ENCODE data around the gene WNT9A.

Gene WNT9A

DNA sequence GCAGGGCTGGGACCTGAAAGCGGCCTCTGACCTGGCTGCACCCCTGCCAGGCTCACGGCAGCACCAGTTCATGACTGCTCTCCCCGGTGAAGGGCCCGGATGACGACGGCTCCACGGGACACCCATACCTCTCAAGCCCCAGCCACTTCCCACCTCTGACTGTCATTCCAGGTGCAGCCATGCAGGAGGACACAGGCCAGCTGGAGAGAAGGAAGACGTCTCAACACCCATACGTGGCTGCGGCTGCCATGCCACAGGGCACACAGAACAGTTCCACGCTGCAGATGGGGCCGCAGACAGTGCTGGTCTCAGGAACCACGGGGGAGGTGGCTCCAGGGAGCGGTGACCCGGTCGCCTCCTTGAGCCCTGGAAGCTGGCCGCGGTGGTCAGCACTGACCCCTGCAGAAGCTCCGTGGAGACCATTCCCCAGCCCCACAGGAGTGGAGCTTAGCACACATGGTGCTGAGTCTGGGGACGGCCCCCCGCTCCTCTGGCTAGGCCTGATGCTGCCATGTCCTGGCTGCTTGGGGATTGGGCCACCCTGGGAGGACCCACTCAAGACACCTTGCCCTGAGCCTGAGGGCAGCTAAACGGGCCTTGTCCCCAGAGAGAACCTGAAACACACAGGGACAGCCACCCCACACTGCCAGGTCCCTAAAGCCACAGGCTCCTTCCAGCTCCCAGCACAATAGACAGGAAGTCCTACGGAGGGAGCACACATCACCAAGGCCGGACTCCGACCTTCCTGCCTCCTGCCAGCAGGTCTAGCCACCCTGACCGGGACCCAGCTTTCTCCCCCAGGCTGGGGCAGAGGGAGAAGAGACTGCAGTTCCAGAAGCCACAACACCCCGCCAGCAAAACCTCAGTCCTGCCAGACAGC, 8.6 kb downstream of the WNT9A start:
- DNase-seq (ENCODE audit: low spot score): no peak
- TF ChIP-seq, protein P1, sequence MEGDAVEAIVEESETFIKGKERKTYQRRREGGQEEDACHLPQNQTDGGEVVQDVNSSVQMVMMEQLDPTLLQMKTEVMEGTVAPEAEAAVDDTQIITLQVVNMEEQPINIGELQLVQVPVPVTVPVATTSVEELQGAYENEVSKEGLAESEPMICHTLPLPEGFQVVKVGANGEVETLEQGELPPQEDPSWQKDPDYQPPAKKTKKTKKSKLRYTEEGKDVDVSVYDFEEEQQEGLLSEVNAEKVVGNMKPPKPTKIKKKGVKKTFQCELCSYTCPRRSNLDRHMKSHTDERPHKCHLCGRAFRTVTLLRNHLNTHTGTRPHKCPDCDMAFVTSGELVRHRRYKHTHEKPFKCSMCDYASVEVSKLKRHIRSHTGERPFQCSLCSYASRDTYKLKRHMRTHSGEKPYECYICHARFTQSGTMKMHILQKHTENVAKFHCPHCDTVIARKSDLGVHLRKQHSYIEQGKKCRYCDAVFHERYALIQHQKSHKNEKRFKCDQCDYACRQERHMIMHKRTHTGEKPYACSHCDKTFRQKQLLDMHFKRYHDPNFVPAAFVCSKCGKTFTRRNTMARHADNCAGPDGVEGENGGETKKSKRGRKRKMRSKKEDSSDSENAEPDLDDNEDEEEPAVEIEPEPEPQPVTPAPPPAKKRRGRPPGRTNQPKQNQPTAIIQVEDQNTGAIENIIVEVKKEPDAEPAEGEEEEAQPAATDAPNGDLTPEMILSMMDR (IDR thresholded peaks at IDR 0.05; ENCODE audit: extremely low read depth, missing control alignments): no peak

DNA sequence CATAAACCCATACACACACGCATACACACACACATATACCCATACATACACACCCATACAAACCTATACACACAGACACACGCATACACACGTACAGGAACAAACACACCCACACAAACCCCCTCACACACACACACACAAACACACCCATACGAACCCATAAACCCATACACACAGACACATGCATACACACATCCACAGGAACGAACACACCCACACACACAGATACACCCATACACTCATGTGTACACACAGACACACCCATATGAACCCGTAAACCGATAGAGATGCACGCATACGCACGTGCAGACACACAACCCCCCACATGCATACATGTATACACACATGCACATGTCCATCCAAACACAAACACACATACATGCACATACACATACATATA, 9.5 kb downstream of the WNT9A start:
- no peak for DNase-seq (ENCODE audit: low spot score)
- TF ChIP-seq, protein P1 (IDR thresholded peaks at IDR 0.05; ENCODE audit: extremely low read depth, missing control alignments): no peak

DNA sequence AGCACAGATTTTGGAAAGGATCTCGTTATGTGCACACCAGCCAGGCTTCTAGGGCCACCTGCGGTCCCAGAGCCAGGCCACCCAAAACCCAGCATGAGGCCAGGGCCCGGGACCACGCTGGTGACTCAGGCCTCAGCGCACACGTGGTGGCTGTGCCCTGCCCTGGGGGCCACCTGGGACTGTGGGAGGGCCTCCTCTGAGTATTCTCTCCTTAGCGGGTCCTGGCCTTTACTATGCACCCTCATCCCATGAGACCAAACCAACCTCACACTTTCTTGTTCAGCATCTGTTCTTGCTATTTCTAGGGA, 9.9 kb downstream of the WNT9A start:
- TF ChIP-seq, protein P1 (IDR thresholded peaks at IDR 0.05; ENCODE audit: extremely low read depth, missing control alignments): no peak
- no peak for DNase-seq (ENCODE audit: low spot score)

DNA sequence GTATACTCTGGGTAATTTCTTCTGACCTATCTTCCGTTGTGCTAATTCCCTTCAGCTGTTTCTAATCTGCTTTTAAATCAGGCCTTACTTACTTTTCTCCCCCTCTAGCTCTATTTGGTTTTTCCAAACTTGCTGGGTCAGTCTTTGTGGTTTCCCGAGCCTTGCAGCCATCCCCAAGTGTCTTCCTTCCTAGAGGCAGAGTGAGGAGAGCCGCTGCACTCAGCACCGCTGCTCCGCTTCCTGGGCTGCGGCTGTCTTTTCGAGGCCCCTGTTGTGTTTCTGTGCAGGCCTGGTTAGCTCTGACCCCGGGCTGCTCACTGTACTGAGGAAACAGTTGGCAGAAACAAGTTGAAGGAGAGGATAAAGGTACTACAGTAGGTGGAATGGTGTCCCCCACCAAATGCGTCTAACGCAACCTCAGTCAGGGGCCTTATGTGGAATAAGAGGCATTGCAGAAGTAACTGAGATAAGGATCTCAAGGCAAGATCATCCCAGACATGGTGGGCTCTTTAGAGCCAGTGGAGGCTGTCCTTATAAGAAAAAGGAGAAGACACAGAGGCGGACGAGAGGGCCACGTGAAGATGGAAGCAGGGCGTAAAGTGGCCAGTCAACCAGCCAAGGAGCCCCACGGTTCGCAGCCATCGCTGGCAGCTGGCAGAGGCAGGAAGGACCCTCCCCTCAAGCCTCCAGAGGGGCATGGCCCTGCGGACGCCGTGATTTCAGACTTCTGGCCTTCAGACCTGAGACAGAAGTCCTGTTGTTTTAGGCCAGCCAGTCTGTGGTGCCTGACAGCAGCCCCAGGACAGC, 10.5 kb downstream of the WNT9A start:
- no peak for DNase-seq (ENCODE audit: low spot score)
- TF ChIP-seq, protein P1 (IDR thresholded peaks at IDR 0.05; ENCODE audit: extremely low read depth, missing control alignments): no peak

DNA sequence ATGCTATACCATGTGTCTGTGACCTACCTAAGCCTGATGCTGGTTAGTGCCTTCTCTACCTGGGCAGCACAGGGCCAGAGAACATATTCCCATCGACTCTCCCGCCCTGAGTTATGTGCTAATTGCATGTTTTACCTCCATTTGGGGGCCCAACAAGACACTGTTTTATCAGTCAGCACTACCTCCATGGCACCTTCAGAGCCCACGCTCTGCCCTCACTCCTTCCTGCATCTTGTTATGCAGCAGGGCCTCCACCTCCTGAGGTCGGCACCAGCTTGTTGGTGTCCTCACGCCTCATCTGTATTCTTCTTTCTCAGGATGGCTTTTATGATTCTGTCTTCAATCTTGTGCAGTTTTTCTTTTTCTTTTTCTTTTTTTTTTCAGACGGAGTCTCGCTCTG, 11.9 kb downstream of the WNT9A start:
- no peak for DNase-seq (ENCODE audit: low spot score)

DNA sequence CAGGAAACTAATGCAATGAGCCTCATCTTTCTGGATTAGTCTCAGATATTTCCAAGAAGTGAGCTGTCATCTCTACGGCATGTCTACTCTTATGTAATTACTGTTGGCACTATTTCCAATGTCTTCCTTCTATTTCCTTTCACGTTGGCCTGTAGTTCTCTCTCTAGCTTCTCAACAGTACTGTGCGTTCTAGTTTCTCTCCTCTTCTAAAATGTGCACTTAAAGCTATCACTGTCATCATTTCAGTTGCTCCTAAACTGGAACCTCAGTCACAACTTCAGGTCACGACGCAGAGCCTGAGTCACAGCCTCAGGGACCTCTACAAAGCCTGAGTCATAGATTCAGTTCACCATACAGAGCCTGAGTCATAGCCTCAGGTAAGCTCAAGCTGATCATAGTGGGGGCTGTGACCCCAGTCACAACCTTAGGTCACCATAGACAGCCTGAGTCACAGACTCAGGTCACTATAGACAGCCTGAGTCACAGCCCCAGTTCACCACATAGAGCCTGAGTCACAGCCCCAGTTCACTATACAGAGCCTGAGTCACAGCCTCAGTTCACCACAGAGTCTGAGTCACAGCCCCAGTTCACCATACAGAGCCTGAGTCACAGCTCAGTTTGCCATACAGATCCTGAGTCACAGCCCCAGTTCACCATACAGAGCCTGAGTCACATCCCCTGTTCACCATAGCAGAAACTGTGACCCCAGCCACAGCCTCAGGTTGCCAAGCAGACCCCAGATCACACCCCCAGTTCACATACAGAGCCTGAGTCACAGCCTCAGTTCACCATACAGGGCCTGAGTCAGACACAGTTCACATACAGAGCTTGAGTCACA, 13.0 kb downstream of the WNT9A start:
- no peak for DNase-seq (ENCODE audit: low spot score)
- TF ChIP-seq, protein P1 (IDR thresholded peaks at IDR 0.05; ENCODE audit: extremely low read depth, missing control alignments): no peak

More for the DNA sequence above, 11.9 kb downstream of the WNT9A start:
- TF ChIP-seq, protein P1 (IDR thresholded peaks at IDR 0.05; ENCODE audit: extremely low read depth, missing control alignments): no peak

Measured in GM20000 (cell line).